Smooth muscle cell (in vitro differentiated cells): ENCODE data around the gene TCEA3. TPM values are rescaled to one million over a fixed set of nuclear protein-coding genes. Genes with fewer than 3 reads are reported as not detected.

ENCODE experiments used
- DNase-seq: peaks from one replicate; lab custom pipeline; 2025; ENCODE audit not compliant: unreplicated experiment; lab: John Stamatoyannopoulos, UW
- H2AFZ ChIP-seq: fragments of 200-600 bp; sonication (generic); 2 replicates; pipeline ENCODE4 v1.6.0; 2016; ENCODE audit warnings: antibody characterized with exemption, low read depth, mild to moderate bottlenecking
- H3F3A ChIP-seq: fragments of 200-600 bp; sonication (generic); 2 replicates; pipeline ENCODE4 v1.6.0; 2017; ENCODE audit warnings: antibody characterized with exemption, low read depth
- H3K27ac ChIP-seq: fragments of 200-600 bp; sonication (generic); 2 replicates; pipeline ENCODE4 v1.5.1; 2016; ENCODE audit warnings: low read depth, mild to moderate bottlenecking
- H3K27me3 ChIP-seq: fragments of 200-600 bp; sonication (generic); 2 replicates; pipeline ENCODE4 v1.6.1; 2016; ENCODE audit warnings: low read depth, mild to moderate bottlenecking
- H3K36me3 ChIP-seq: fragments of 200-600 bp; sonication (generic); 2 replicates; pipeline ENCODE4 v1.5.1; 2016; ENCODE audit warnings: low read depth
- H3K4me1 ChIP-seq: fragments of 200-600 bp; sonication (generic); 2 replicates; pipeline ENCODE4 v1.5.1; 2016; ENCODE audit warnings: low read depth
- H3K4me2 ChIP-seq: fragments of 200-600 bp; sonication (generic); 2 replicates; pipeline ENCODE4 v1.6.0; 2016; ENCODE audit warnings: mild to moderate bottlenecking
- H3K4me3 ChIP-seq: fragments of 200-600 bp; sonication (generic); 2 replicates; pipeline ENCODE4 v1.5.1; 2016; ENCODE audit warnings: mild to moderate bottlenecking
- H3K79me2 ChIP-seq: fragments of 200-600 bp; sonication (generic); 2 replicates; pipeline ENCODE4 v1.6.0; 2016; ENCODE audit warnings: low read depth, mild to moderate bottlenecking
- H3K9ac ChIP-seq: fragments of 200-600 bp; sonication (generic); 2 replicates; pipeline ENCODE4 v1.6.0; 2016; ENCODE audit warnings: low read depth
- H3K9me3 ChIP-seq: fragments of 200-600 bp; sonication (generic); replicated peaks from 2 replicates; pipeline ENCODE4 v1.5.1; 2016; ENCODE audit warnings: low read depth
- H4K20me1 ChIP-seq: fragments of 200-600 bp; sonication (generic); 2 replicates; pipeline ENCODE4 v1.6.0; 2016; ENCODE audit warnings: low read depth
- WGBS: methylation state at CpG from one replicate; pipeline ENCODE4 v1.1.7; 2016; ENCODE audit warnings: low lambda C conversion rate; 5-methylcytosine and 5-hydroxymethylcytosine counted together
- polyA plus RNA-seq: library from polyadenylated mRNA; unstranded; fragments of >200 nt; fragmentation: Nextera tagmentation; extraction: Ambion mirVana; gene quantifications from 2 replicates; pipeline ENCODE4 v1.2.1, GENCODE V29; 2016
- total RNA-seq: library from RNA; depleted of rRNA; stranded (reverse); fragments of >200 nt; gene quantifications from 2 replicates; pipeline ENCODE4 v1.2.3, GENCODE V29; 2014
- TF ChIP-seq, protein P1 (sequence below): fragments of 200-600 bp; sonication (generic); IDR thresholded peaks from 2 replicates; pipeline ENCODE4 v1.5.1; 2017; ENCODE audit warnings: borderline replicate concordance, mild to moderate bottlenecking, antibody characterized with exemption; ENCODE audit not compliant: insufficient read depth, poor library complexity, severe bottlenecking

Gene TCEA3
- total and polyA plus RNA-seq, 2 experiments from 2014 or later, result 8.2 to 19.2 TPM

DNA sequence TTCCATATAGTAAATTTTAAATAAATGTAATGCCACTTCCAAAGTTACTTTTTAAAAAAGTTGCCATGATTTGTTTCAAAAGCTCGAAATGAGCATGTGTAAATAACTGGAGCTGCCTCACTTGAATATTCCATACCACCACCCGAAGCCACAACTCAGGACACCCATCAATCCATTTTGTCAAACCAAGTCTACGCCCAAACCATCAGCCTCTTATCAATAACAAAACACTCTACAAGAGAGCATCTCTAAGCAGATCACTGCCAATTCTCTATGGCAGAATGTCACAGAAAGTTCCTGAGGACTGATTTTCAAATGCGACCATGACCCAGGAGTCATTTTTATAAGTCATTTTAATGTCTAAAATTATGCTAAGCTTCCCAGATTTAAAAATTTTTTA lies 84.9 kb downstream of the TCEA3 start:
- Histone ChIP-seq H3K9ac (peak overlapping the region; percentile 99), H3K4me3 (peak overlapping the region; percentile 95), H4K20me1 (peaks cover 85% of the 10 kb centered on the region), H3K79me2 (peaks cover 92% of the 10 kb centered on the region), H3K4me2 (peak overlapping the region; percentile 84), H3K4me1 (peaks cover 39% of the 10 kb centered on the region), H3K27me3 (peaks cover 4% of the 10 kb centered on the region), H3K36me3 (peaks cover 22% of the 10 kb centered on the region), H2AFZ (no peak overlapping the region), H3K27ac (peak overlapping the region; percentile 100), H3K9me3 (no peaks in the 10 kb centered on the region), H3F3A (peaks cover 4% of the 10 kb centered on the region)
- TF ChIP-seq, protein P1, sequence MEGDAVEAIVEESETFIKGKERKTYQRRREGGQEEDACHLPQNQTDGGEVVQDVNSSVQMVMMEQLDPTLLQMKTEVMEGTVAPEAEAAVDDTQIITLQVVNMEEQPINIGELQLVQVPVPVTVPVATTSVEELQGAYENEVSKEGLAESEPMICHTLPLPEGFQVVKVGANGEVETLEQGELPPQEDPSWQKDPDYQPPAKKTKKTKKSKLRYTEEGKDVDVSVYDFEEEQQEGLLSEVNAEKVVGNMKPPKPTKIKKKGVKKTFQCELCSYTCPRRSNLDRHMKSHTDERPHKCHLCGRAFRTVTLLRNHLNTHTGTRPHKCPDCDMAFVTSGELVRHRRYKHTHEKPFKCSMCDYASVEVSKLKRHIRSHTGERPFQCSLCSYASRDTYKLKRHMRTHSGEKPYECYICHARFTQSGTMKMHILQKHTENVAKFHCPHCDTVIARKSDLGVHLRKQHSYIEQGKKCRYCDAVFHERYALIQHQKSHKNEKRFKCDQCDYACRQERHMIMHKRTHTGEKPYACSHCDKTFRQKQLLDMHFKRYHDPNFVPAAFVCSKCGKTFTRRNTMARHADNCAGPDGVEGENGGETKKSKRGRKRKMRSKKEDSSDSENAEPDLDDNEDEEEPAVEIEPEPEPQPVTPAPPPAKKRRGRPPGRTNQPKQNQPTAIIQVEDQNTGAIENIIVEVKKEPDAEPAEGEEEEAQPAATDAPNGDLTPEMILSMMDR, result no peak
- WGBS, result 93% methylated on average over 4 of the region's 4 CpGs
- no peak for DNase-seq

DNA sequence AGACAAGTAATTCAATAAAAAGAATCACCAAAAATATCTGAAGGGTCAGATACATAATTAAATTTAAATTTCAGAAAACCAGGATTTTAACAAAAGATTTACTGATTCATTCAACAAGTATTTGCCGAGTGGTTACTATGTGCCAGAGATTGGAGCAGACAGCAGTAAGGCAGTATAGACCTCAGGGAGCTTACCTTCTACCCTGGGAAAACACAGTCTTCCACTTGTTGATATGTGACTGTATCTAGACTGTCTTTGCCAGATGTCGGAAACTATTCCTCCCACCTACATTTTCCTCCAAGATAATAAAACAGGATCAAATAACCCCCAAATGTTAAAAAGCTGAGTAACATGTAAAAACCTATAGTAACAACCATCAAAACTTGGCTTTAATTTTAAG lies 86.7 kb downstream of the TCEA3 start:
- Histone ChIP-seq H3F3A (peaks cover 4% of the 10 kb centered on the region), H3K4me3 (no peak overlapping the region), H2AFZ (no peak overlapping the region), H3K4me2 (no peak overlapping the region), H3K36me3 (peaks cover 35% of the 10 kb centered on the region), H3K4me1 (peaks cover 38% of the 10 kb centered on the region), H3K9ac (no peak overlapping the region), H4K20me1 (peaks cover 98% of the 10 kb centered on the region), H3K27ac (peak overlapping the region; percentile 54), H3K79me2 (peaks cover 97% of the 10 kb centered on the region), H3K9me3 (no peaks in the 10 kb centered on the region), H3K27me3 (no peaks in the 10 kb centered on the region)
- DNase-seq, result no peak
- TF ChIP-seq, protein P1, result no peak
- WGBS, result 65% methylated on average over 2 of the region's 2 CpGs

GRCh38 chr1:23331713-23332112 lies 92.8 kb downstream of the TCEA3 start:
- peaks cover 98% of the 10 kb centered on the region for H4K20me1 ChIP-seq

More at GRCh38 chr1:23331713-23332112, 92.8 kb downstream of the TCEA3 start:
- peaks cover 96% of the 10 kb centered on the region for H3K79me2 ChIP-seq
- no peak overlapping the region for H3K4me2 ChIP-seq
- H3F3A ChIP-seq, result peaks cover 12% of the 10 kb centered on the region
- no peaks in the 10 kb centered on the region for H3K27me3 ChIP-seq
- no peak for DNase-seq
- no peaks in the 10 kb centered on the region for H3K4me1 ChIP-seq
- H3K4me3 ChIP-seq, result no peak overlapping the region
- no peak overlapping the region for H2AFZ ChIP-seq
- H3K9me3 ChIP-seq, result no peaks in the 10 kb centered on the region
- no peak overlapping the region for H3K9ac ChIP-seq
- WGBS, result 96% methylated on average over 8 of the region's 8 CpGs
- H3K27ac ChIP-seq, result no peak overlapping the region
- TF ChIP-seq, protein P1, result no peak
- H3K36me3 ChIP-seq, result peaks cover 35% of the 10 kb centered on the region

Other genes starting within 250 kb of the TCEA3 start
- 0.49 and 1.1 TPM in 2 replicates for gene HTR1D, start 207.2 kb downstream of the TCEA3 start, total RNA-seq
- gene HTR1D, start 207.2 kb downstream of the TCEA3 start, polyA plus RNA-seq, result 0.26 and 1.1 TPM in 2 replicates
- gene HNRNPR, start 80.5 kb downstream of the TCEA3 start, total RNA-seq, result 99.9 and 120 TPM in 2 replicates
- 96.3 and 104 TPM in 2 replicates for gene HNRNPR, start 80.5 kb downstream of the TCEA3 start, polyA plus RNA-seq
- gene ZNF436, start 54.9 kb downstream of the TCEA3 start, total RNA-seq, result 12.9 and 19.6 TPM in 2 replicates
- 7.1 and 11.7 TPM in 2 replicates for gene ZNF436, start 54.9 kb downstream of the TCEA3 start, polyA plus RNA-seq
- gene ASAP3, start 59.4 kb upstream of the TCEA3 start, total RNA-seq, result 16.2 and 28.9 TPM in 2 replicates
- gene ASAP3, start 59.4 kb upstream of the TCEA3 start, polyA plus RNA-seq, result 14.8 and 16.3 TPM in 2 replicates
- 0.63 and 1.2 TPM in 2 replicates for gene E2F2, start 106.5 kb upstream of the TCEA3 start, total RNA-seq
- 1.4 and 2.1 TPM in 2 replicates for gene E2F2, start 106.5 kb upstream of the TCEA3 start, polyA plus RNA-seq
- 629 and 752 TPM in 2 replicates for gene ID3, start 134.8 kb upstream of the TCEA3 start, total RNA-seq
- 929 and 1,018 TPM in 2 replicates for gene ID3, start 134.8 kb upstream of the TCEA3 start, polyA plus RNA-seq